GM18868 (cell line): ENCODE measurements around the gene CDS2.

ENCODE experiments used
- ATAC-seq: cut with Tn5 transposase; IDR thresholded peaks from one replicate; pipeline ENCODE4 v1.9.1; 2021; ENCODE audit warnings: mild to moderate bottlenecking, moderate library complexity; ENCODE audit not compliant: unreplicated experiment

Gene CDS2

GRCh38 chr20:5205348-5206210 is 78.8 kb downstream of the CDS2 start:
- peak; percentile 93 for ATAC-seq

- ATAC-seq, result no peak
These were observed 80.3 kb downstream of the CDS2 start for GRCh38 chr20:5207138-5207537.

GRCh38 chr20:5211803-5212714 is 85.3 kb downstream of the CDS2 start:
- ATAC-seq, result no peak

- no peak for ATAC-seq
These were observed 86.2 kb downstream of the CDS2 start for GRCh38 chr20:5212907-5213487.

- no peak for ATAC-seq
These were observed 88.0 kb downstream of the CDS2 start for GRCh38 chr20:5214826-5215225.

- ATAC-seq, result no peak
These were observed 89.0 kb downstream of the CDS2 start for GRCh38 chr20:5215672-5216304.

GRCh38 chr20:5216663-5217062 is 89.9 kb downstream of the CDS2 start:
- ATAC-seq, result no peak

- ATAC-seq, result no peak
These were observed 90.8 kb downstream of the CDS2 start for GRCh38 chr20:5217616-5218015.

- no peak for ATAC-seq
These were observed 93.7 kb downstream of the CDS2 start for GRCh38 chr20:5220321-5221060.

- no peak for ATAC-seq
These were observed 94.2 kb downstream of the CDS2 start for GRCh38 chr20:5221061-5221430.

- peak; percentile 52 for ATAC-seq
These were observed 96.3 kb downstream of the CDS2 start for GRCh38 chr20:5222919-5223634.

- ATAC-seq, result no peak
These were observed 103.7 kb downstream of the CDS2 start for GRCh38 chr20:5230544-5230943.

- no peak for ATAC-seq
These were observed 107.3 kb downstream of the CDS2 start for GRCh38 chr20:5234158-5234557.

GRCh38 chr20:5234978-5235377 is 108.2 kb downstream of the CDS2 start:
- ATAC-seq, result no peak
